Ramos (cell line): Measurements from ENCODE around the gene ATP10A.

ENCODE experiments used
- in situ Hi-C: fragments of 300-500 bp; cut with MboI; formaldehyde crosslinking; loops from one replicate; pipeline ENCODE4 v1.14.3; 2022; ENCODE audit warnings: low sequenced_read_pairs; ENCODE audit not compliant: unreplicated experiment

ATP10A gene

GRCh38 chr15:25797936-25798901 is 64.9 kb downstream of the ATP10A start:
- in situ Hi-C loops: no loop called here

GRCh38 chr15:25797511-25797935 is 65.6 kb downstream of the ATP10A start:
- in situ Hi-C loops: no loop called here

- in situ Hi-C loops: no loop called here
Observed at GRCh38 chr15:25797035-25797434, 66.1 kb downstream of the ATP10A start.

- in situ Hi-C loops: no loop called here
Observed at GRCh38 chr15:25796395-25796794, 66.7 kb downstream of the ATP10A start.

- in situ Hi-C loops: no loop called here
Observed at GRCh38 chr15:25795712-25796111, 67.4 kb downstream of the ATP10A start.

GRCh38 chr15:25795061-25795460 is 68.1 kb downstream of the ATP10A start:
- in situ Hi-C loops: no loop called here

- in situ Hi-C loops: no loop called here
Observed at GRCh38 chr15:25793354-25794050, 69.6 kb downstream of the ATP10A start.

GRCh38 chr15:25792128-25792527 is 71.0 kb downstream of the ATP10A start:
- in situ Hi-C loops: no loop called here

- in situ Hi-C loops: no loop called here
Observed at GRCh38 chr15:25790000-25790660, 73.0 kb downstream of the ATP10A start.

GRCh38 chr15:25789616-25789999 is 73.5 kb downstream of the ATP10A start:
- in situ Hi-C loops: no loop called here

GRCh38 chr15:25789211-25789610 is 73.9 kb downstream of the ATP10A start:
- in situ Hi-C loops: no loop called here

GRCh38 chr15:25787855-25788520 is 75.1 kb downstream of the ATP10A start:
- in situ Hi-C loops: no loop called here

- in situ Hi-C loops: no loop called here
Observed at GRCh38 chr15:25787381-25787780, 75.7 kb downstream of the ATP10A start.

GRCh38 chr15:25786040-25786439 is 77.1 kb downstream of the ATP10A start:
- in situ Hi-C loops: no loop called here

GRCh38 chr15:25785641-25786025 is 77.5 kb downstream of the ATP10A start:
- in situ Hi-C loops: no loop called here

- in situ Hi-C loops: no loop called here
Observed at GRCh38 chr15:25784876-25785640, 78.1 kb downstream of the ATP10A start.

- in situ Hi-C loops: no loop called here
Observed at GRCh38 chr15:25783607-25784540, 79.3 kb downstream of the ATP10A start.

- in situ Hi-C loops: no loop called here
Observed at GRCh38 chr15:25783134-25783533, 80.0 kb downstream of the ATP10A start.
